ENCODE results near the gene CPB2. TPM values are rescaled to one million over a fixed set of nuclear protein-coding genes. Genes with fewer than 3 reads are reported as not detected.

The CPB2 gene
- total and polyA plus RNA-seq, 2 of the 8 experiments (the other 6 are each of a cell fraction or from before 2014, with no cell fraction given) = not detected

DNA sequence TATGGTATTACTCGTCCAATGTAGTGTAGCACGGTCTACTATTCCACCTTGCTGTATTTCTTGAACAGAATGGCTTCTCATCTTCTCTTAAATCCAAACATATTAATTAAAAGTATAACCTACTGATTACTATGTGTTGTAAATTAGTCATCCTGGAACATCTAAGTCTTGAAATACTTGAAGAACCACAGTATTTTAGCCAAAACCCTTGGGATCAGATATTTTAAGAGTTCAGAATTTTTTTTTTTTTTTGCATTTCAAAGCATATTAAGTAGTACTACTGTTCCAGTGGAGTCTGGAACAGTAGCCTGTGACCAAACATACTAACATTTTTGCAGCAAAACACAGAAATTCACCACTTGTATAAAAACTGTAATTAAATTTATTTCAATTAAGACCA, 82.4 kb downstream of the CPB2 start:
- Histone ChIP-seq H3K4me3 (ENCODE audit: extremely low read depth in 1 of 4, insufficient read depth in 2 of 4, low read depth in 3 of 4, low read length in 4 of 4) (no peak overlapping the region), H3K36me3 (ENCODE audit: control insufficient read depth in 2 of 4, insufficient read depth in 4 of 4, low read length in 3 of 4) (peaks cover 0 to 15% (median 4%) of the 10 kb centered on the region in 4 experiments; a peak in 5 of 8 replicates)

More for the DNA sequence above, 82.4 kb downstream of the CPB2 start:
- H4K91ac ChIP-seq (replicated peaks; ENCODE audit: insufficient read length, low read length) = no peak overlapping the region
- H4K8ac ChIP-seq (ENCODE audit: extremely low read depth, insufficient read depth, low read length) = no peak overlapping the region
- ChIA-PET POLR2A (ENCODE audit: partially characterized antibody) (no interaction called here), CTCF (ENCODE audit: partially characterized antibody) (no interaction called here)
- H3K79me1 ChIP-seq (ENCODE audit: low read depth, low read length) = peaks cover 2% of the 10 kb centered on the region; the same call in 1 of the 2 replicates
- no peak overlapping the region for H2AK5ac ChIP-seq (ENCODE audit: low read depth, low read length)
- H2BK120ac ChIP-seq (replicated peaks; ENCODE audit: low read depth, low read length) = no peak overlapping the region
- no peak overlapping the region for H2BK12ac ChIP-seq (ENCODE audit: low read depth, low read length)
- H3K79me2 ChIP-seq (ENCODE audit: control insufficient read depth in 1 of 2, insufficient read depth in 2 of 2, low read length in 2 of 2) = peaks cover 0 to 8% of the 10 kb centered on the region in 2 experiments; a peak in 1 of 4 replicates
- H3K56ac ChIP-seq (replicated peaks; ENCODE audit: insufficient read length, low read depth, low read length) = no peak overlapping the region
- H3K23ac ChIP-seq (ENCODE audit: insufficient read length) = no peak overlapping the region
- H2BK20ac ChIP-seq (ENCODE audit: low read length) = no peak overlapping the region
- H3K27me3 ChIP-seq (replicated peaks in 1 of 4; ENCODE audit: control insufficient read depth in 3 of 4, extremely low read depth in 1 of 4, insufficient read depth in 3 of 4, low read length in 3 of 4) = no peaks in the 10 kb centered on the region
- no peak overlapping the region for H3K4ac ChIP-seq (replicated peaks; ENCODE audit: insufficient read length, low read depth, low read length)
- DNase-seq (ENCODE audit: low read depth in 1 of 2, low spot score in 2 of 2) (no peak), FAIRE-seq (no peak)
- H4K20me1 ChIP-seq (replicated peaks in 1 of 2; ENCODE audit: control insufficient read depth in 1 of 2, insufficient read depth in 2 of 2, low read length in 2 of 2) = peaks cover 0 to 2% of the 10 kb centered on the region in 2 experiments
- H3K4me2 ChIP-seq (ENCODE audit: insufficient read depth in 1 of 2, low read depth in 2 of 2, low read length in 2 of 2) = no peak overlapping the region
- 94% methylated on average over 2 of the region's 2 CpGs; no CpG with 5 or more reads in 1 of the 2 experiments for WGBS, 2 experiments (ENCODE audit: extremely low coverage in 1 of 2, insufficient coverage in 1 of 2, insufficient read length in 1 of 2, insufficient replicate concordance in 2 of 2, low coverage in 1 of 2, low lambda C conversion rate in 2 of 2, missing lambda C conversion rate in 1 of 2)
- H3K9ac ChIP-seq (replicated peaks in 1 of 4; ENCODE audit: extremely low read depth in 1 of 4, low read depth in 3 of 4, low read length in 3 of 4) = no peak overlapping the region
- no peak overlapping the region for H2AFZ ChIP-seq (ENCODE audit: low read length)
- H3K9me3 ChIP-seq (ENCODE audit: insufficient read depth in 2 of 2, low read depth in 1 of 2, low read length in 1 of 2) = no peaks in the 10 kb centered on the region
- H3K14ac ChIP-seq (ENCODE audit: insufficient read length) = no peak overlapping the region
- H3K23me2 ChIP-seq (ENCODE audit: low read depth, low read length) = no peaks in the 10 kb centered on the region
- no peaks in the 10 kb centered on the region for H3K4me1 ChIP-seq (replicated peaks in 1 of 4; ENCODE audit: control insufficient read depth in 3 of 4, insufficient read depth in 4 of 4, low read length in 3 of 4)
- H2BK5ac ChIP-seq (ENCODE audit: low read depth, low read length) = no peak overlapping the region
- H3K18ac ChIP-seq (ENCODE audit: extremely low read depth, low read length) = no peak overlapping the region
- H4K5ac ChIP-seq (ENCODE audit: insufficient read length, low read depth, low read length) = no peak overlapping the region
- H2BK15ac ChIP-seq (ENCODE audit: low read length) = no peak overlapping the region
- no peak for TF ChIP-seq FOSL1 (IDR thresholded peaks at IDR 0.05; ENCODE audit: insufficient read depth, low read depth, low read length)
- no peak for TF ChIP-seq RFX5 (IDR thresholded peaks at IDR 0.05; ENCODE audit: borderline replicate concordance, low read depth, low read length)
- no peak for TF ChIP-seq RNF2 (IDR thresholded peaks at IDR 0.05; ENCODE audit: borderline replicate concordance, low read depth, low read length, missing control alignments, poor library complexity, severe bottlenecking)
- TF ChIP-seq, protein P1, sequence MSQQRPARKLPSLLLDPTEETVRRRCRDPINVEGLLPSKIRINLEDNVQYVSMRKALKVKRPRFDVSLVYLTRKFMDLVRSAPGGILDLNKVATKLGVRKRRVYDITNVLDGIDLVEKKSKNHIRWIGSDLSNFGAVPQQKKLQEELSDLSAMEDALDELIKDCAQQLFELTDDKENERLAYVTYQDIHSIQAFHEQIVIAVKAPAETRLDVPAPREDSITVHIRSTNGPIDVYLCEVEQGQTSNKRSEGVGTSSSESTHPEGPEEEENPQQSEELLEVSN (IDR thresholded peaks at IDR 0.05) = no peak
- no peak for TF ChIP-seq CHD2 (IDR thresholded peaks at IDR 0.05; ENCODE audit: low read length)
- no peak for TF ChIP-seq SIN3A (conservative IDR thresholded peaks at IDR 0.05 in 1 of 2, IDR thresholded peaks at IDR 0.05 in 1 of 2; ENCODE audit: low read depth in 1 of 2, low read length in 2 of 2)
- TF ChIP-seq POU5F1 (IDR thresholded peaks at IDR 0.05; ENCODE audit: low read depth, low read length) = no peak
- TF ChIP-seq HDAC6 (IDR thresholded peaks at IDR 0.05; ENCODE audit: low read depth, low read length) = no peak
- H3K27ac ChIP-seq (ENCODE audit: low read depth, low read length) = no peak overlapping the region

All from H1 (cell line).